HEK293 (cell line): ENCODE results near the gene SLC4A8.

Experiments
- CTCF ChIA-PET: fragments of 350-600 bp; formaldehyde crosslinking; extraction: SDS; loops from one replicate; lab custom pipeline; 2021; ENCODE audit warnings: antibody characterized with exemption; lab: Yijun Ruan, JAX
- POLR2A ChIA-PET: fragments of 300-600 bp; formaldehyde crosslinking; extraction: SDS; loops from one replicate; lab custom pipeline; 2020; ENCODE audit warnings: antibody characterized with exemption, inconsistent platforms; lab: Yijun Ruan, JAX
- H3K27ac ChIP-seq: fragments of 200-500 bp; sonication (Bioruptor generic); 2 replicates; pipeline ENCODE4 v1.5.1; 2014; ENCODE audit warnings: low read depth, low read length, control low read depth, inconsistent platforms; ENCODE audit errors: extremely low read depth
- H3K36me3 ChIP-seq, 2 experiments: fragments of 200-500 bp in 1 of 2; sonication (Bioruptor generic) in 1 of 2; 1 replicate in 1 of 2; 2 replicates in 1 of 2; pipeline ENCODE4 v1.5.1; 2014 to 2017; ENCODE audit warnings: inconsistent platforms in 2 of 2, low read length in 2 of 2; ENCODE audit not compliant: control insufficient read depth in 2 of 2, insufficient read depth in 1 of 2
- H3K4me1 ChIP-seq: fragments of 200-500 bp; sonication (Bioruptor generic); 2 replicates; pipeline ENCODE4 v1.5.1; 2014; ENCODE audit warnings: mild to moderate bottlenecking, low read length, inconsistent platforms; ENCODE audit not compliant: control insufficient read depth, insufficient read depth
- H3K4me3 ChIP-seq: 2 replicates; pipeline ENCODE4 v1.5.1; 2011; ENCODE audit warnings: low read depth, mild to moderate bottlenecking, control low read depth, low read length, moderate library complexity
- H3K9me3 ChIP-seq: fragments of 200-500 bp; sonication (Bioruptor generic); 2 replicates; pipeline ENCODE4 v1.5.1; 2014; ENCODE audit warnings: low read depth, low read length, inconsistent platforms; ENCODE audit not compliant: control insufficient read depth, insufficient read depth
- BCL11B ChIP-seq: fragments of 450-650 bp; formaldehyde crosslinking; IDR thresholded peaks from 2 replicates; pipeline ENCODE4 v1.5.1; 2016; ENCODE audit warnings: low read depth, missing biosample characterization, missing genetic modification characterization
- ELK4 ChIP-seq: IDR thresholded peaks from 2 replicates; pipeline ENCODE4 v1.6.1; 2011; ENCODE audit warnings: mild to moderate bottlenecking, low read depth, low read length, borderline replicate concordance
- FEZF1 ChIP-seq: fragments of 450-650 bp; formaldehyde crosslinking; IDR thresholded peaks from 2 replicates; pipeline ENCODE4 v1.5.1; 2016; ENCODE audit warnings: missing biosample characterization, missing genetic modification characterization
- PATZ1 ChIP-seq: fragments of 450-650 bp; formaldehyde crosslinking; IDR thresholded peaks from 2 replicates; pipeline ENCODE4 v1.5.1; 2016; ENCODE audit warnings: missing biosample characterization, missing genetic modification characterization
- SALL2 ChIP-seq: fragments of 450-650 bp; formaldehyde crosslinking; IDR thresholded peaks from 2 replicates; pipeline ENCODE4 v1.5.0; 2017; ENCODE audit warnings: missing biosample characterization, mild to moderate bottlenecking, missing genetic modification characterization, borderline replicate concordance
- SP3 ChIP-seq: fragments of 450-650 bp; formaldehyde crosslinking; IDR thresholded peaks from 2 replicates; pipeline ENCODE4 v1.5.1; 2016; ENCODE audit warnings: missing biosample characterization, missing genetic modification characterization
- WT1 ChIP-seq: fragments of 450-650 bp; formaldehyde crosslinking; IDR thresholded peaks from 2 replicates; pipeline ENCODE4 v1.5.1; 2016; ENCODE audit warnings: missing biosample characterization, missing genetic modification characterization
- YY1 ChIP-seq: fragments of 450-650 bp; formaldehyde crosslinking; IDR thresholded peaks from 2 replicates; pipeline ENCODE4 v1.5.1; 2018; ENCODE audit warnings: missing biosample characterization, missing genetic modification characterization
- ZBTB11 ChIP-seq: fragments of 450-650 bp; formaldehyde crosslinking; conservative IDR thresholded peaks from 2 replicates; pipeline ENCODE4 v1.5.1; 2016; ENCODE audit warnings: low read depth, missing biosample characterization, missing genetic modification characterization
- ZBTB20 ChIP-seq: fragments of 450-650 bp; formaldehyde crosslinking; IDR thresholded peaks from 2 replicates; pipeline ENCODE4 v1.5.1; 2016; ENCODE audit warnings: missing biosample characterization, missing genetic modification characterization
- ZFP69B ChIP-seq: fragments of 450-650 bp; formaldehyde crosslinking; IDR thresholded peaks from 2 replicates; pipeline ENCODE4 v1.5.1; 2016; ENCODE audit warnings: missing biosample characterization, missing genetic modification characterization
- ZNF121 ChIP-seq: fragments of 450-650 bp; formaldehyde crosslinking; IDR thresholded peaks from 2 replicates; pipeline ENCODE4 v1.5.1; 2016; ENCODE audit warnings: missing biosample characterization, missing genetic modification characterization
- ZNF138 ChIP-seq: fragments of 450-650 bp; formaldehyde crosslinking; IDR thresholded peaks from 2 replicates; pipeline ENCODE4 v1.5.1; 2016; ENCODE audit warnings: missing biosample characterization, missing genetic modification characterization, borderline replicate concordance
- ZNF148 ChIP-seq: fragments of 450-650 bp; formaldehyde crosslinking; IDR thresholded peaks from 2 replicates; pipeline ENCODE4 v1.5.0; 2017; ENCODE audit warnings: missing biosample characterization, missing genetic modification characterization, borderline replicate concordance
- ZNF23 ChIP-seq: fragments of 450-650 bp; formaldehyde crosslinking; IDR thresholded peaks from 2 replicates; pipeline ENCODE4 v1.5.1; 2016; ENCODE audit warnings: missing biosample characterization, missing genetic modification characterization, borderline replicate concordance
- ZNF266 ChIP-seq: fragments of 450-650 bp; formaldehyde crosslinking; IDR thresholded peaks from 2 replicates; pipeline ENCODE4 v1.5.1; 2016; ENCODE audit warnings: missing biosample characterization, missing genetic modification characterization, low read depth
- ZNF335 ChIP-seq: fragments of 450-650 bp; formaldehyde crosslinking; conservative IDR thresholded peaks from 2 replicates; pipeline ENCODE4 v1.5.1; 2016; ENCODE audit warnings: missing biosample characterization, missing genetic modification characterization
- ZNF488 ChIP-seq: fragments of 450-650 bp; formaldehyde crosslinking; IDR thresholded peaks from 2 replicates; pipeline ENCODE4 v1.5.1; 2016; ENCODE audit warnings: missing biosample characterization, missing genetic modification characterization
- ZNF621 ChIP-seq: fragments of 450-650 bp; formaldehyde crosslinking; IDR thresholded peaks from 2 replicates; pipeline ENCODE4 v1.5.1; 2017; ENCODE audit warnings: missing biosample characterization, missing genetic modification characterization
- ZNF626 ChIP-seq: fragments of 450-650 bp; sonication (Bioruptor Pico); formaldehyde crosslinking; IDR thresholded peaks from 2 replicates; pipeline ENCODE4 v1.5.1; 2018; ENCODE audit warnings: missing biosample characterization, missing genetic modification characterization, inconsistent platforms
- ZNF664 ChIP-seq: fragments of 450-650 bp; formaldehyde crosslinking; IDR thresholded peaks from 2 replicates; pipeline ENCODE4 v1.5.1; 2016; ENCODE audit warnings: missing biosample characterization, missing genetic modification characterization
- ZNF704 ChIP-seq: fragments of 450-650 bp; formaldehyde crosslinking; IDR thresholded peaks from 2 replicates; pipeline ENCODE4 v1.5.1; 2016; ENCODE audit warnings: missing biosample characterization, missing genetic modification characterization
- ZNF707 ChIP-seq: fragments of 450-650 bp; formaldehyde crosslinking; IDR thresholded peaks from 2 replicates; pipeline ENCODE4 v1.5.1; 2016; ENCODE audit warnings: missing biosample characterization, missing genetic modification characterization
- ZNF785 ChIP-seq: fragments of 450-650 bp; formaldehyde crosslinking; IDR thresholded peaks from 2 replicates; pipeline ENCODE4 v1.5.1; 2016; ENCODE audit warnings: missing biosample characterization, missing genetic modification characterization
- ZSCAN30 ChIP-seq: fragments of 450-650 bp; IDR thresholded peaks from 2 replicates; pipeline ENCODE4 v1.5.1; 2018; ENCODE audit warnings: missing biosample characterization, mild to moderate bottlenecking, missing genetic modification characterization, moderate library complexity

Gene SLC4A8

GRCh38 chr12:51525518-51525917 is 100.9 kb downstream of the SLC4A8 start:
- POLR2A ChIA-PET, result no interaction called here
- no peak for TF ChIP-seq ZNF664 (tag by site-specific recombination)
- TF ChIP-seq YY1, result no peak
- no peak for TF ChIP-seq ZNF23 (tag by site-specific recombination)
- TF ChIP-seq ZNF121, result no peak
- TF ChIP-seq SP3 (tag by site-specific recombination), result no peak
- no peak for TF ChIP-seq FEZF1 (tag by site-specific recombination)
- no peak for TF ChIP-seq ZNF335 (tag by site-specific recombination)
- TF ChIP-seq ZNF704 (tag by site-specific recombination), result no peak
- TF ChIP-seq PATZ1 (tag by site-specific recombination), result no peak
- TF ChIP-seq ELK4, result no peak
- TF ChIP-seq ZNF785 (tag by site-specific recombination), result no peak
- TF ChIP-seq ZSCAN30 (tag by site-specific recombination), result no peak
- no peak for TF ChIP-seq WT1 (tag by site-specific recombination)
- Histone ChIP-seq H3K4me1 (no peaks in the 10 kb centered on the region), H3K4me3 (no peak overlapping the region), H3K9me3 (no peaks in the 10 kb centered on the region), H3K27ac (no peak overlapping the region), H3K36me3 (no peaks in the 10 kb centered on the region)
- CTCF ChIA-PET, result interaction anchor here (9.7 kb wide), 1 partner anchor 105 kb away, joined by 115 read pairs; no protein-coding TSS in a partner anchor

GRCh38 chr12:51527966-51528365 is 103.3 kb downstream of the SLC4A8 start:
- H3K9me3 ChIP-seq, result no peaks in the 10 kb centered on the region
- H3K36me3 ChIP-seq, result no peaks in the 10 kb centered on the region
- no peaks in the 10 kb centered on the region for H3K4me1 ChIP-seq
- H3K27ac ChIP-seq, result no peak overlapping the region
- no peak overlapping the region for H3K4me3 ChIP-seq
- CTCF ChIA-PET, result interaction anchor here (0.7 to 9.7 kb wide), 4 partner anchors 49 to 395 kb away, joined by 3 to 115 read pairs (median 3); partner anchors contain the start of gene SLC4A8
- POLR2A ChIA-PET, result no interaction called here
- no peak for TF ChIP-seq ZNF148 (tag by site-specific recombination)
- TF ChIP-seq BCL11B, result no peak
- TF ChIP-seq ZNF266, result no peak
- no peak for TF ChIP-seq ZNF707 (tag by site-specific recombination)
- TF ChIP-seq ZBTB11 (tag by site-specific recombination), result no peak
- TF ChIP-seq ZNF488, result no peak
- TF ChIP-seq ZNF626, result no peak
- TF ChIP-seq ZFP69B (tag by site-specific recombination), result no peak
- no peak for TF ChIP-seq SALL2
- no peak for TF ChIP-seq ZNF621 (tag by site-specific recombination)
- no peak for TF ChIP-seq ZBTB20 (tag by site-specific recombination)
- no peak for TF ChIP-seq ZNF138 (tag by site-specific recombination)
